Retinal pigment epithelial cell (primary cell): ENCODE results near the gene ATP8B4.

Experiments used
- DNase-seq: peaks from one replicate; pipeline ENCODE4 v3.0.0-alpha.2; 2010; ENCODE audit warnings: low read depth
- H3K4me3 ChIP-seq: 2 replicates; pipeline ENCODE4 v1.5.1; 2011; ENCODE audit warnings: mild to moderate bottlenecking, low read length, control low read depth, moderate library complexity
- CTCF ChIP-seq: conservative IDR thresholded peaks from 2 replicates; pipeline ENCODE4 v1.5.1; 2011; ENCODE audit warnings: low read depth, low read length, control low read depth, inconsistent platforms

ATP8B4 gene

GRCh38 chr15:50024281-50024680 is 94.8 kb downstream of the ATP8B4 start:
- DNase-seq = no peak
- H3K4me3 ChIP-seq = no peak overlapping the region
- no peak for TF ChIP-seq CTCF

- TF ChIP-seq CTCF = no peak
- DNase-seq = no peak
- H3K4me3 ChIP-seq = no peak overlapping the region
These were observed 100.5 kb downstream of the ATP8B4 start for GRCh38 chr15:50018491-50018890.

- no peak overlapping the region for H3K4me3 ChIP-seq
- DNase-seq = no peak
- TF ChIP-seq CTCF = no peak
These were observed 101.5 kb downstream of the ATP8B4 start for GRCh38 chr15:50017522-50017921.

- H3K4me3 ChIP-seq = no peak overlapping the region
- no peak for DNase-seq
- no peak for TF ChIP-seq CTCF
These were observed 102.1 kb downstream of the ATP8B4 start for GRCh38 chr15:50016951-50017350.

- no peak overlapping the region for H3K4me3 ChIP-seq
- TF ChIP-seq CTCF = no peak
- DNase-seq = no peak
These were observed 106.2 kb downstream of the ATP8B4 start for GRCh38 chr15:50012790-50013189.

- no peak for TF ChIP-seq CTCF
- peak; percentile 51 for DNase-seq
- H3K4me3 ChIP-seq = no peak overlapping the region
These were observed 109.4 kb downstream of the ATP8B4 start for GRCh38 chr15:50009634-50010033.

GRCh38 chr15:50003786-50004334 is 115.2 kb downstream of the ATP8B4 start:
- peak; percentile 78 for TF ChIP-seq CTCF
- no peak overlapping the region for H3K4me3 ChIP-seq
- peak; percentile 17 for DNase-seq
